GM21786 (cell line): ENCODE results near the gene CEP57L1.
"Not testable (repeated sequence)": the region's sequence is repeated elsewhere in the genome, so short reads cannot be mapped to it uniquely, and the experiment has no call there.

Source experiments
- ATAC-seq: cut with Tn5 transposase; IDR thresholded peaks from one replicate; pipeline ENCODE4 v1.9.1; 2021; ENCODE audit not compliant: unreplicated experiment

The CEP57L1 gene

GRCh38 chr6:109104512-109104911 lies 9.2 kb downstream of the CEP57L1 start:
- ATAC-seq = no peak

- ATAC-seq = no peak
These were observed 10.4 kb downstream of the CEP57L1 start for GRCh38 chr6:109105681-109106080.

GRCh38 chr6:109109663-109110062 lies 14.4 kb downstream of the CEP57L1 start:
- not testable (repeated sequence) for ATAC-seq

GRCh38 chr6:109112663-109113062 lies 17.4 kb downstream of the CEP57L1 start:
- not testable (repeated sequence) for ATAC-seq

- peak; percentile 86 for ATAC-seq
These were observed 22.2 kb downstream of the CEP57L1 start for GRCh38 chr6:109117346-109118035.

GRCh38 chr6:109118337-109118736 lies 23.0 kb downstream of the CEP57L1 start:
- ATAC-seq = no peak

GRCh38 chr6:109118871-109119354 lies 23.6 kb downstream of the CEP57L1 start:
- ATAC-seq = no peak

- no peak for ATAC-seq
These were observed 26.1 kb downstream of the CEP57L1 start for GRCh38 chr6:109121411-109121810.

- no peak for ATAC-seq
These were observed 28.9 kb downstream of the CEP57L1 start for GRCh38 chr6:109124219-109124618.

- ATAC-seq = no peak
These were observed 30.2 kb downstream of the CEP57L1 start for GRCh38 chr6:109125504-109125903.

GRCh38 chr6:109130065-109130464 lies 34.8 kb downstream of the CEP57L1 start:
- no peak for ATAC-seq

GRCh38 chr6:109135600-109135999 lies 40.3 kb downstream of the CEP57L1 start:
- ATAC-seq = not testable (repeated sequence)

- not testable (repeated sequence) for ATAC-seq
These were observed 40.7 kb downstream of the CEP57L1 start for GRCh38 chr6:109136039-109136438.

GRCh38 chr6:109136530-109136929 lies 41.2 kb downstream of the CEP57L1 start:
- not testable (repeated sequence) for ATAC-seq

- ATAC-seq = no peak
These were observed 43.8 kb downstream of the CEP57L1 start for GRCh38 chr6:109139109-109139508.

- ATAC-seq = not testable (repeated sequence)
These were observed 46.8 kb downstream of the CEP57L1 start for GRCh38 chr6:109142067-109142466.

GRCh38 chr6:109143191-109143590 lies 47.9 kb downstream of the CEP57L1 start:
- ATAC-seq = no peak

- ATAC-seq = not testable (repeated sequence)
These were observed 52.9 kb downstream of the CEP57L1 start for GRCh38 chr6:109148251-109148650.

GRCh38 chr6:109148716-109149115 lies 53.4 kb downstream of the CEP57L1 start:
- not testable (repeated sequence) for ATAC-seq

- no peak for ATAC-seq
These were observed 58.4 kb downstream of the CEP57L1 start for GRCh38 chr6:109153752-109154151.

- no peak for ATAC-seq
These were observed 69.0 kb downstream of the CEP57L1 start for GRCh38 chr6:109164331-109164730.

- no peak for ATAC-seq
These were observed 70.2 kb downstream of the CEP57L1 start for GRCh38 chr6:109165392-109165974.
